Activated CD4-positive, alpha-beta T cell treated with anti-CD3 and anti-CD28 coated beads for 36 hours (primary cell): Measurements from ENCODE around the gene KCNK2. TPM values are rescaled to one million over a fixed set of nuclear protein-coding genes. Genes with fewer than 3 reads are reported as not detected.

ENCODE experiments used
- ATAC-seq: fragments of 200-7000 bp; cut with Tn5 transposase; one replicate; pipeline ENCODE4 v1.10.0; 2021; ENCODE audit warnings: mild to moderate bottlenecking, moderate library complexity
- CTCF ChIA-PET: fragments of 350-600 bp; sonication (Branson Sonifier 250); formaldehyde crosslinking; loops from one replicate; lab custom pipeline; 2021; ENCODE audit warnings: antibody characterized with exemption; lab: Charles Lee
- POLR2A ChIA-PET: fragments of 350-600 bp; sonication (Branson Sonifier 250); formaldehyde crosslinking; loops from one replicate; lab custom pipeline; 2021; ENCODE audit warnings: antibody characterized with exemption, inconsistent platforms; lab: Charles Lee
- DNase-seq: peaks from one replicate; pipeline ENCODE4 v3.0.0-alpha.2; 2020
- H3K27ac Mint-ChIP-seq: one replicate; pipeline ENCODE4 v1.8.0; 2021; ENCODE audit warnings: mixed read lengths
- H3K27me3 Mint-ChIP-seq: one replicate; pipeline ENCODE4 v1.8.0; 2021; ENCODE audit warnings: mixed read lengths
- H3K36me3 Mint-ChIP-seq: one replicate; pipeline ENCODE4 v1.8.0; 2021; ENCODE audit warnings: low read depth, mixed read lengths
- H3K4me1 Mint-ChIP-seq: one replicate; pipeline ENCODE4 v1.8.0; 2021; ENCODE audit warnings: mixed read lengths
- H3K4me3 Mint-ChIP-seq: one replicate; pipeline ENCODE4 v1.8.0; 2021; ENCODE audit warnings: mild to moderate bottlenecking, moderate library complexity, mixed read lengths
- H3K9me3 Mint-ChIP-seq: one replicate; pipeline ENCODE4 v1.8.0; 2021; ENCODE audit warnings: low read depth, mixed read lengths
- intact Hi-C, 2 experiments: fragments of 100-400 bp; cut with DNase I in 1 of 2; cut with micrococcal nuclease in 1 of 2; formaldehyde crosslinking; loops; one replicate each; pipeline versions ENCODE4 v1.14.2 to v1.15.1; 2022 to 2024; cut with DNase I, micrococcal nuclease
- total RNA-seq, 2 experiments: library from RNA; stranded (reverse); gene quantifications; one replicate each; pipeline ENCODE4 v1.2.3, GENCODE V29; 2021

Gene KCNK2
- total RNA-seq, 2 experiments from 2014 or later = not detected

- CTCF ChIA-PET = interaction anchor here (0.9 kb wide), 1 partner anchor 20 kb away, joined by 3 read pairs; no protein-coding TSS in a partner anchor
- H3K4me3 Mint-ChIP-seq = no peak overlapping the region
Measured at GRCh38 chr1:215104283-215104682, 21.7 kb downstream of the KCNK2 start.

GRCh38 chr1:215106067-215106466 lies 23.5 kb downstream of the KCNK2 start:
- no peak for DNase-seq
- Mint-ChIP-seq H3K4me3 (no peak overlapping the region), H3K36me3 (no peaks in the 10 kb centered on the region), H3K4me1 (no peaks in the 10 kb centered on the region), H3K9me3 (no peaks in the 10 kb centered on the region), H3K27ac (no peak overlapping the region), H3K27me3 (peaks cover 8% of the 10 kb centered on the region)
- no peak for ATAC-seq
- POLR2A ChIA-PET = no interaction called here
- CTCF ChIA-PET = no interaction called here
- intact Hi-C loops = no loop called here

More at GRCh38 chr1:215104283-215104682, 21.7 kb downstream of the KCNK2 start:
- no peaks in the 10 kb centered on the region for H3K9me3 Mint-ChIP-seq
- no peaks in the 10 kb centered on the region for H3K36me3 Mint-ChIP-seq
- no peak for DNase-seq
- H3K27me3 Mint-ChIP-seq = peaks cover 8% of the 10 kb centered on the region
- ATAC-seq = no peak
- POLR2A ChIA-PET = no interaction called here
- H3K4me1 Mint-ChIP-seq = no peaks in the 10 kb centered on the region
- intact Hi-C loops = no loop called here
- H3K27ac Mint-ChIP-seq = no peak overlapping the region

GRCh38 chr1:215109171-215109570 lies 26.6 kb downstream of the KCNK2 start:
- DNase-seq = no peak
- CTCF ChIA-PET = no interaction called here
- Mint-ChIP-seq H3K27me3 (peaks cover 14% of the 10 kb centered on the region), H3K4me3 (no peak overlapping the region), H3K4me1 (peaks cover 4% of the 10 kb centered on the region), H3K9me3 (no peaks in the 10 kb centered on the region), H3K27ac (no peak overlapping the region), H3K36me3 (no peaks in the 10 kb centered on the region)
- ATAC-seq = no peak
- intact Hi-C loops = no loop called here
- POLR2A ChIA-PET = no interaction called here

GRCh38 chr1:215111916-215112315 lies 29.4 kb downstream of the KCNK2 start:
- ChIA-PET CTCF (no interaction called here), POLR2A (no interaction called here)
- Mint-ChIP-seq H3K27ac (no peak overlapping the region), H3K4me1 (peaks cover 4% of the 10 kb centered on the region), H3K4me3 (no peak overlapping the region), H3K27me3 (peaks cover 14% of the 10 kb centered on the region), H3K36me3 (no peaks in the 10 kb centered on the region), H3K9me3 (no peaks in the 10 kb centered on the region)
- DNase-seq (no peak), ATAC-seq (no peak)
- intact Hi-C loops = no loop called here

GRCh38 chr1:215113776-215114153 lies 31.2 kb downstream of the KCNK2 start:
- CTCF ChIA-PET = no interaction called here
- intact Hi-C loops = no loop called here
- Mint-ChIP-seq H3K4me3 (no peak overlapping the region), H3K27ac (no peak overlapping the region), H3K27me3 (peaks cover 14% of the 10 kb centered on the region), H3K4me1 (peaks cover 4% of the 10 kb centered on the region), H3K9me3 (no peaks in the 10 kb centered on the region), H3K36me3 (no peaks in the 10 kb centered on the region)
- peak; percentile 53 for ATAC-seq
- no peak for DNase-seq
- POLR2A ChIA-PET = no interaction called here

- peaks cover 12% of the 10 kb centered on the region for H3K27me3 Mint-ChIP-seq
- intact Hi-C loops = no loop called here
- DNase-seq (no peak), ATAC-seq (no peak)
- no peaks in the 10 kb centered on the region for H3K36me3 Mint-ChIP-seq
- H3K4me3 Mint-ChIP-seq = no peak overlapping the region
- POLR2A ChIA-PET = no interaction called here
- H3K4me1 Mint-ChIP-seq = peaks cover 4% of the 10 kb centered on the region
- H3K9me3 Mint-ChIP-seq = no peaks in the 10 kb centered on the region
- H3K27ac Mint-ChIP-seq = no peak overlapping the region
- CTCF ChIA-PET = no interaction called here
Measured at GRCh38 chr1:215114154-215114933, 31.8 kb downstream of the KCNK2 start.

GRCh38 chr1:215115760-215116159 lies 33.2 kb downstream of the KCNK2 start:
- peaks cover 9% of the 10 kb centered on the region for H3K27me3 Mint-ChIP-seq
- no peaks in the 10 kb centered on the region for H3K9me3 Mint-ChIP-seq
- intact Hi-C loops = no loop called here
- no peak overlapping the region for H3K27ac Mint-ChIP-seq
- CTCF ChIA-PET = interaction anchor here (1.0 kb wide), 1 partner anchor 13 kb away, joined by 3 read pairs; no protein-coding TSS in a partner anchor
- no peak overlapping the region for H3K4me3 Mint-ChIP-seq
- POLR2A ChIA-PET = no interaction called here
- no peak for ATAC-seq
- peaks cover 4% of the 10 kb centered on the region for H3K4me1 Mint-ChIP-seq
- H3K36me3 Mint-ChIP-seq = no peaks in the 10 kb centered on the region
- no peak for DNase-seq

GRCh38 chr1:215118081-215118480 lies 35.5 kb downstream of the KCNK2 start:
- intact Hi-C loops = no loop called here
- no peaks in the 10 kb centered on the region for H3K36me3 Mint-ChIP-seq
- DNase-seq (no peak), ATAC-seq (no peak)
- peaks cover 4% of the 10 kb centered on the region for H3K27me3 Mint-ChIP-seq
- H3K4me3 Mint-ChIP-seq = no peak overlapping the region
- H3K9me3 Mint-ChIP-seq = no peaks in the 10 kb centered on the region
- peaks cover 4% of the 10 kb centered on the region for H3K4me1 Mint-ChIP-seq
- ChIA-PET POLR2A (no interaction called here), CTCF (no interaction called here)
- no peak overlapping the region for H3K27ac Mint-ChIP-seq

GRCh38 chr1:215119056-215119455 lies 36.5 kb downstream of the KCNK2 start:
- no peaks in the 10 kb centered on the region for H3K27me3 Mint-ChIP-seq
- DNase-seq (no peak), ATAC-seq (no peak)
- H3K4me1 Mint-ChIP-seq = no peaks in the 10 kb centered on the region
- H3K4me3 Mint-ChIP-seq = no peak overlapping the region
- ChIA-PET CTCF (no interaction called here), POLR2A (no interaction called here)
- H3K27ac Mint-ChIP-seq = no peak overlapping the region
- no peaks in the 10 kb centered on the region for H3K36me3 Mint-ChIP-seq
- intact Hi-C loops = no loop called here
- H3K9me3 Mint-ChIP-seq = no peaks in the 10 kb centered on the region

- H3K9me3 Mint-ChIP-seq = no peaks in the 10 kb centered on the region
- H3K36me3 Mint-ChIP-seq = no peaks in the 10 kb centered on the region
- no peak overlapping the region for H3K27ac Mint-ChIP-seq
- no peak overlapping the region for H3K4me3 Mint-ChIP-seq
- intact Hi-C loops = no loop called here
- H3K4me1 Mint-ChIP-seq = no peaks in the 10 kb centered on the region
- DNase-seq = no peak
- no peak for ATAC-seq
- ChIA-PET CTCF (interaction anchor here (1.1 kb wide), 1 partner anchor 10 kb away, joined by 3 read pairs; no protein-coding TSS in a partner anchor), POLR2A (no interaction called here)
- H3K27me3 Mint-ChIP-seq = no peaks in the 10 kb centered on the region
Measured at GRCh38 chr1:215119719-215120365, 37.3 kb downstream of the KCNK2 start.

- H3K27ac Mint-ChIP-seq = no peak overlapping the region
- H3K4me1 Mint-ChIP-seq = no peaks in the 10 kb centered on the region
- ChIA-PET POLR2A (no interaction called here), CTCF (no interaction called here)
- peaks cover 2% of the 10 kb centered on the region for H3K27me3 Mint-ChIP-seq
- ATAC-seq (no peak), DNase-seq (no peak)
- no peak overlapping the region for H3K4me3 Mint-ChIP-seq
- intact Hi-C loops = no loop called here
- H3K36me3 Mint-ChIP-seq = no peaks in the 10 kb centered on the region
- no peaks in the 10 kb centered on the region for H3K9me3 Mint-ChIP-seq
Measured at GRCh38 chr1:215128504-215128903, 46.0 kb downstream of the KCNK2 start.

- H3K4me1 Mint-ChIP-seq = no peaks in the 10 kb centered on the region
- POLR2A ChIA-PET = no interaction called here
- intact Hi-C loops = no loop called here
- H3K27ac Mint-ChIP-seq = no peak overlapping the region
- no peaks in the 10 kb centered on the region for H3K36me3 Mint-ChIP-seq
- ATAC-seq = no peak
- no peak for DNase-seq
- no peak overlapping the region for H3K4me3 Mint-ChIP-seq
- H3K27me3 Mint-ChIP-seq = peaks cover 2% of the 10 kb centered on the region
- CTCF ChIA-PET = no interaction called here
- H3K9me3 Mint-ChIP-seq = no peaks in the 10 kb centered on the region
Measured at GRCh38 chr1:215131291-215131690, 48.8 kb downstream of the KCNK2 start.
